AG09319 (cell line): ENCODE data around the gene COL20A1.

Source experiments
- DNase-seq: peaks from one replicate; pipeline ENCODE4 v3.0.0-alpha.2; 2010; ENCODE audit warnings: low read depth; ENCODE audit errors: extremely low read depth
- CTCF ChIP-seq: IDR thresholded peaks from 2 replicates; pipeline ENCODE4 v1.5.1; 2011; ENCODE audit warnings: low read depth, mild to moderate bottlenecking, inconsistent platforms, low read length, moderate library complexity

The COL20A1 gene

GRCh38 chr20:63309261-63310071 lies 16.5 kb downstream of the COL20A1 start:
- DNase-seq: no peak
- peak; percentile 82 for TF ChIP-seq CTCF

GRCh38 chr20:63310265-63310991 lies 17.4 kb downstream of the COL20A1 start:
- DNase-seq: no peak
- TF ChIP-seq CTCF: no peak

GRCh38 chr20:63311186-63311832 lies 18.3 kb downstream of the COL20A1 start:
- TF ChIP-seq CTCF: no peak
- no peak for DNase-seq

- no peak for DNase-seq
- TF ChIP-seq CTCF: no peak
Measured at GRCh38 chr20:63311833-63312243, 18.9 kb downstream of the COL20A1 start.

GRCh38 chr20:63312273-63312672 lies 19.3 kb downstream of the COL20A1 start:
- no peak for TF ChIP-seq CTCF
- DNase-seq: no peak

GRCh38 chr20:63312690-63313348 lies 19.8 kb downstream of the COL20A1 start:
- no peak for DNase-seq
- no peak for TF ChIP-seq CTCF
